ENCODE data around the gene KRT5.
"Not testable (repeated sequence)": the region's sequence is repeated elsewhere in the genome, so short reads cannot be mapped to it uniquely, and the experiment has no call there.

KRT5 gene

DNA sequence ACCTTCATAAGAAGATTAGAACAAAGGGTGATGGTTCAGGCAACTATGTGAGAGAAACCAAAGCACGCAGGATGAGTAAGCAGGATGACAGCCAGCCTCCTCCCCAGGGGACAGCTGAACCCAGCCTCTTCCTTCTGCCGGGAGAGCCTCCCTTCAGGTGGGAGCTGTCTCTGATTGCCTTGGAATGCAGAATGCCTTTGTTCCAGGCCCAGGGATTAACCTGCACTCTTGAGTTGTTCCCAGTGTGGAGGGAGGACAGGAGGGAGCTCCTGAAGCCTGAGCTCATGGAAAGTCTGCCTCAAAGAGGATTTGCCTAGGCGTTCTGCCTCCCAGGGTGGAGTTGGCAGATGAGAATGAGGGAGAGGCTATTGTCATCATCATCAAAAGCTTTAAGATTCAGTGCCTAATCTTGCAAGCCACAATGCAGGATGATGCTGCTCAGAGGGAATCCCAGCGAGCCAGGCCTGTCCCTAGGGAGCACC, 23.6 kb downstream of the KRT5 start:
- DNase-seq (ENCODE audit: low read depth), result no peak
- no peak overlapping the region for H3K4me3 ChIP-seq (ENCODE audit: low read depth, low read length)
- TF ChIP-seq, protein P1, sequence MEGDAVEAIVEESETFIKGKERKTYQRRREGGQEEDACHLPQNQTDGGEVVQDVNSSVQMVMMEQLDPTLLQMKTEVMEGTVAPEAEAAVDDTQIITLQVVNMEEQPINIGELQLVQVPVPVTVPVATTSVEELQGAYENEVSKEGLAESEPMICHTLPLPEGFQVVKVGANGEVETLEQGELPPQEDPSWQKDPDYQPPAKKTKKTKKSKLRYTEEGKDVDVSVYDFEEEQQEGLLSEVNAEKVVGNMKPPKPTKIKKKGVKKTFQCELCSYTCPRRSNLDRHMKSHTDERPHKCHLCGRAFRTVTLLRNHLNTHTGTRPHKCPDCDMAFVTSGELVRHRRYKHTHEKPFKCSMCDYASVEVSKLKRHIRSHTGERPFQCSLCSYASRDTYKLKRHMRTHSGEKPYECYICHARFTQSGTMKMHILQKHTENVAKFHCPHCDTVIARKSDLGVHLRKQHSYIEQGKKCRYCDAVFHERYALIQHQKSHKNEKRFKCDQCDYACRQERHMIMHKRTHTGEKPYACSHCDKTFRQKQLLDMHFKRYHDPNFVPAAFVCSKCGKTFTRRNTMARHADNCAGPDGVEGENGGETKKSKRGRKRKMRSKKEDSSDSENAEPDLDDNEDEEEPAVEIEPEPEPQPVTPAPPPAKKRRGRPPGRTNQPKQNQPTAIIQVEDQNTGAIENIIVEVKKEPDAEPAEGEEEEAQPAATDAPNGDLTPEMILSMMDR (IDR thresholded peaks at IDR 0.05; ENCODE audit: control insufficient read depth, extremely low read depth, insufficient read depth), result no peak

- TF ChIP-seq, protein P1 (IDR thresholded peaks at IDR 0.05; ENCODE audit: control insufficient read depth, extremely low read depth, insufficient read depth), result no peak
- DNase-seq (ENCODE audit: low read depth), result no peak
- no peak overlapping the region for H3K4me3 ChIP-seq (ENCODE audit: low read depth, low read length)
These were observed 24.1 kb downstream of the KRT5 start for GRCh38 chr12:52496054-52496453.

DNA sequence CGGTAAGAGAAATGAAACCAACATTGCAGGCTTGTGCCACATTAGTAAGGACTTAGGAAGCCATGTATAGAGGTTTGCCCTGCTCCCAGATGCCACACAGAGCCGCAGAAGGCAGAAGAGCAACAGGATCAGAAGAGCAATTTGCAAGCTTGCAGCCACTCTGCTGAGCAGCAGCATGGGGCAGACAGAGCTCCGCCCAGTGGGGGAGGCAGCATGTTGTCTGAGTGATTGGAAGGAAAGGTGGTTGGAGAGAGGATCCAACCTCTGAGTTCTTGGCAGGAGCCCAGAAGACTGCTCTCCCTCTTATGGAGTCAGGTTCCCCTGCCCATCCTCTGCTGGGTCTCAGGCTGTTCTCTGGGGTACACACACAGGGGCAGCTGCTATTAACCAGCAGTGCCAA, 24.8 kb downstream of the KRT5 start:
- TF ChIP-seq, protein P1 (IDR thresholded peaks at IDR 0.05; ENCODE audit: control insufficient read depth, extremely low read depth, insufficient read depth), result no peak
- no peak for DNase-seq (ENCODE audit: low read depth)
- no peak overlapping the region for H3K4me3 ChIP-seq (ENCODE audit: low read depth, low read length)

DNA sequence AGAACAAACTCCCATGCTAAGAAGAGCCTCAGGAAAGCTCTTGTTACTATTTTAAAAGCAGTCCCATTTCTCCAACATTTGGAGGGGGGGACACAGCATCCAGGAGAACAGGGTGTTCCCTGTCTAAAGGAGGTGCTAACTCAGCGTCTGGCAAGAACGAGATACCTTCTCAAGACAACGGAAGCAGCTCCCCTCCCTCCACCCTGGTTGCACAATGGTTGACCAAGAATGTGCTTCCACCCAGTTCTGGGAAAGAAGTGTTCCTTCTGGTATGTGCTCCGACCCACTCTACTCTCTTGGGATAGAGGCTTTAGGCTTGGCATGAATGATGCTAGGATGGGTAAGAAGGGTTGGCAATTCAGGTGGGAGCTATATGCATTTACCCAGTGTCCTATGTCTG, 25.7 kb downstream of the KRT5 start:
- no peak for DNase-seq (ENCODE audit: low read depth)
- H3K4me3 ChIP-seq (ENCODE audit: low read depth, low read length), result no peak overlapping the region
- TF ChIP-seq, protein P1 (IDR thresholded peaks at IDR 0.05; ENCODE audit: control insufficient read depth, extremely low read depth, insufficient read depth), result no peak

DNA sequence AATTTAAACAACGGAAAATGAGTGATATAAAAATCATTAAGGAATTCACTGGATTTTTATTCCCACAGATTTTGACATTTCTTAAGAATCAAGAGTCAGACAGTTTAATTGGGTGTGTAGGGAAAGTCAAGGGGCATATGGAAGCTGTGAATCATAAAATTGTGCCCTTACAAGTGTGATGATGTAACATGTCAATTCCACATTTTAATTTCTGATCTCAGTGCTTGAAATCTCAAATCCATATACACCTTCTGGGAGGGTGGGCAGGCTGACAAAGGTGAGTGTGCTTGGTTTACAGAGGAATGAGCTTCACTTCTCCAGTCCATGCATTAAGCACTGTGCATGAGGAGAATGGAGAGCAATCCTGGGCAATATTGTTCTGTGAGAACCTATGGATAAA, 26.1 kb downstream of the KRT5 start:
- TF ChIP-seq, protein P1 (IDR thresholded peaks at IDR 0.05; ENCODE audit: control insufficient read depth, extremely low read depth, insufficient read depth), result no peak
- H3K4me3 ChIP-seq (ENCODE audit: low read depth, low read length), result no peak overlapping the region

DNA sequence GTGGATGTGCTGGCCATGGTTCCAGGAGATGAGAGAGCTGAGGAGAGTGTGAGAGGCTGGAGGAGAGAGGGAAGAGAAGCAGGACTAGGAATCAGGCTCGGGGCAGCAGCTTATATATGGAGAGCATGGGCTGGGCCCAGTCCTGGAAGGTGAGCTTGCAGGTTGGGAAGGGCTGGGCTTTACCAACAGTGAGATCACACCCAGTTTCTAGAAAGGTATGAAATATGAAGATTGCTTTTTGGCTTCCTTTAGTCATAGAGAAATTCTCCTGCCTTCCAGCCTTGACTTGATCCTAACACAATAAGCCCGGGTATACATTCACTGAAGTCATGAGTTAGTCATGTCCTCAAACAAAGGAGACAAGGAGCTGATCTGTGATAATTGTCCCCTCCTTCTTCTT, 27.0 kb downstream of the KRT5 start, which contains the start of gene KRT6A:
Gene KRT6A (minus strand): TSS at position 86 of the 400 bp plus-strand sequence. CDS start 69 bp downstream, at position 17.
- TF ChIP-seq, protein P1 (IDR thresholded peaks at IDR 0.05; ENCODE audit: control insufficient read depth, extremely low read depth, insufficient read depth), result no peak
- H3K4me3 ChIP-seq (ENCODE audit: low read depth, low read length), result no peak within 1 kb of the TSS
- DNase-seq (ENCODE audit: low read depth), result no peak

More for the DNA sequence above, 26.1 kb downstream of the KRT5 start:
- no peak for DNase-seq (ENCODE audit: low read depth)

- DNase-seq (ENCODE audit: low read depth); H3K4me3 ChIP-seq (ENCODE audit: low read depth, low read length): not testable (repeated sequence)
These were observed 27.8 kb downstream of the KRT5 start for GRCh38 chr12:52492405-52492804.

DNA sequence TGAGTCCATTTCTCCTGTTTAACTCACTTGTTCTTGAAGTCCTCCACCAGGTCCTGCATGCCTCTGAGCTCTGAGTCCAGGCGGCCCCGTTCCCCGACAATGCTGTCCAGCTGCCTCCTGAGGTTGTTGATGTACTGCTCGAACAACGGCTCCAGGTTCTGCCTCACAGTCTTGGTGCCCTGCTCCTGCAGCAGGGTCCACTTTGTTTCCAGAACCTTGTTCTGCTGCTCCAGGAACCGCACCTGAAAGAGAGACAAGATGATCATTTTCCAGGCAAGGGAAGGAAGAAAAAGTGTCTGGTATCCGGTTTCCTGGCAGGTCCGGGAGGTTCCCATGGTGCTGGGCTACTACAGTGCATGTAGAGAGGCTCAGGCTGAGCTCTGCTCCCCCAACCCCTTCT, 28.7 kb downstream of the KRT5 start:
- DNase-seq (ENCODE audit: low read depth); H3K4me3 ChIP-seq (ENCODE audit: low read depth, low read length): not testable (repeated sequence)
